ENCODE results near the gene AFG1L.

The AFG1L gene

GRCh38 chr6:108336971-108337370 is 42.1 kb downstream of the AFG1L start:
- Histone ChIP-seq H3K27me3 (ENCODE audit: insufficient read depth, low read depth) (no peaks in the 10 kb centered on the region), H3K4me2 (no peak overlapping the region), H4K20me1 (ENCODE audit: insufficient read depth) (no peaks in the 10 kb centered on the region), H3K4me3 (IDR thresholded peaks at IDR 0.05; ENCODE audit: insufficient read depth, low read depth, low read length) (no peak overlapping the region), H3K27ac (no peak overlapping the region), H3K4me1 (ENCODE audit: low read depth, poor library complexity, severe bottlenecking) (no peaks in the 10 kb centered on the region), H3K79me2 (ENCODE audit: insufficient read depth, low read depth) (no peaks in the 10 kb centered on the region), H2AFZ (ENCODE audit: low read depth) (no peak overlapping the region), H3K9ac (no peak overlapping the region), H3K36me3 (ENCODE audit: insufficient read depth) (no peaks in the 10 kb centered on the region)
- TF ChIP-seq CTCF (conservative IDR thresholded peaks at IDR 0.05; ENCODE audit: low read depth, low read length), result no peak

GRCh38 chr6:108337721-108338120 is 42.9 kb downstream of the AFG1L start:
- Histone ChIP-seq H3K4me3 (IDR thresholded peaks at IDR 0.05; ENCODE audit: insufficient read depth, low read depth, low read length) (no peak overlapping the region), H4K20me1 (ENCODE audit: insufficient read depth) (no peaks in the 10 kb centered on the region), H3K36me3 (ENCODE audit: insufficient read depth) (no peaks in the 10 kb centered on the region), H2AFZ (ENCODE audit: low read depth) (no peak overlapping the region), H3K27me3 (ENCODE audit: insufficient read depth, low read depth) (no peaks in the 10 kb centered on the region), H3K9ac (no peak overlapping the region), H3K27ac (no peak overlapping the region), H3K79me2 (ENCODE audit: insufficient read depth, low read depth) (no peaks in the 10 kb centered on the region), H3K4me2 (no peak overlapping the region), H3K4me1 (ENCODE audit: low read depth, poor library complexity, severe bottlenecking) (no peaks in the 10 kb centered on the region)
- no peak for TF ChIP-seq CTCF (conservative IDR thresholded peaks at IDR 0.05; ENCODE audit: low read depth, low read length)

GRCh38 chr6:108341372-108341771 is 46.5 kb downstream of the AFG1L start:
- Histone ChIP-seq H2AFZ (ENCODE audit: low read depth) (no peak overlapping the region), H3K36me3 (ENCODE audit: insufficient read depth) (no peaks in the 10 kb centered on the region), H3K79me2 (ENCODE audit: insufficient read depth, low read depth) (no peaks in the 10 kb centered on the region), H3K9ac (no peak overlapping the region), H3K4me1 (ENCODE audit: low read depth, poor library complexity, severe bottlenecking) (no peaks in the 10 kb centered on the region), H4K20me1 (ENCODE audit: insufficient read depth) (no peaks in the 10 kb centered on the region), H3K27ac (no peak overlapping the region), H3K4me3 (IDR thresholded peaks at IDR 0.05; ENCODE audit: insufficient read depth, low read depth, low read length) (no peak overlapping the region), H3K27me3 (ENCODE audit: insufficient read depth, low read depth) (no peaks in the 10 kb centered on the region), H3K4me2 (no peak overlapping the region)
- no peak for TF ChIP-seq CTCF (conservative IDR thresholded peaks at IDR 0.05; ENCODE audit: low read depth, low read length)

DNA sequence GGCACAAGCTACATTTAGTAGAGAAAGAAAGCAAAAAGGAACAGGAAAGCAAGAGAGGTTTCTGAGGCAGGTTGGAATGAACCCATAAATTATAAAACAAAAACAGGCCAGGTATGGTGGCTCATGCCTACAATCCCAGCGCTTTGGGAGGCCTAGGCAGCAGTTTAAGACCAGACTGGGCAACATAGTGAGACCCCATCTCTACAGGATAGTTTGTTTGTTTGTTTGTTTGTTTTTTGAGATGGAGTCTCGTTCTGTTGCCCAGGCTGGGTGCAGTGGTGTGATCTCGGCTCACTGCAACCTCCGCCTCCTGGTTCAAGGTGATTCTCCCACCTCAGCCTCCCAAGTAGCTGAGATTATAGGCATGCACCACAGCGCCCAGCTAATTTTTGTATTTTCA is 49.0 kb downstream of the AFG1L start:
- Histone ChIP-seq H3K4me2 (no peak overlapping the region), H3K36me3 (ENCODE audit: insufficient read depth) (no peaks in the 10 kb centered on the region), H2AFZ (ENCODE audit: low read depth) (no peak overlapping the region), H3K27ac (no peak overlapping the region), H4K20me1 (ENCODE audit: insufficient read depth) (no peaks in the 10 kb centered on the region), H3K79me2 (ENCODE audit: insufficient read depth, low read depth) (no peaks in the 10 kb centered on the region), H3K27me3 (ENCODE audit: insufficient read depth, low read depth) (no peaks in the 10 kb centered on the region), H3K4me1 (ENCODE audit: low read depth, poor library complexity, severe bottlenecking) (no peaks in the 10 kb centered on the region), H3K4me3 (IDR thresholded peaks at IDR 0.05; ENCODE audit: insufficient read depth, low read depth, low read length) (no peak overlapping the region), H3K9ac (no peak overlapping the region)
- no peak for TF ChIP-seq CTCF (conservative IDR thresholded peaks at IDR 0.05; ENCODE audit: low read depth, low read length)

Measured in KMS-11 (cell line).